Measurements from ENCODE around the gene C3orf18.
A peak's percentile ranks its signal among the peaks of the same experiment; 100 is the strongest.

GRCh38 chr3:50562861-50563260 lies 4.7 kb downstream of the C3orf18 start:
- TF ChIP-seq CTCF (optimal IDR thresholded peaks at IDR 0.05 in 1 of 3, IDR thresholded peaks at IDR 0.05 in 1 of 3, conservative IDR thresholded peaks at IDR 0.05 in 1 of 3; ENCODE audit: extremely low read depth in 1 of 3, insufficient read depth in 2 of 3, low read length in 3 of 3) (peak in 1 of 3 experiments; percentile 29), EZH2 (IDR thresholded peaks at IDR 0.05; ENCODE audit: low read length) (no peak)

Measured in keratinocyte (primary cell).